Measurements from ENCODE around the gene DLGAP4.
"Not testable (repeated sequence)": the region's sequence is repeated elsewhere in the genome, so short reads cannot be mapped to it uniquely, and the experiment has no call there.

Gene DLGAP4

DNA sequence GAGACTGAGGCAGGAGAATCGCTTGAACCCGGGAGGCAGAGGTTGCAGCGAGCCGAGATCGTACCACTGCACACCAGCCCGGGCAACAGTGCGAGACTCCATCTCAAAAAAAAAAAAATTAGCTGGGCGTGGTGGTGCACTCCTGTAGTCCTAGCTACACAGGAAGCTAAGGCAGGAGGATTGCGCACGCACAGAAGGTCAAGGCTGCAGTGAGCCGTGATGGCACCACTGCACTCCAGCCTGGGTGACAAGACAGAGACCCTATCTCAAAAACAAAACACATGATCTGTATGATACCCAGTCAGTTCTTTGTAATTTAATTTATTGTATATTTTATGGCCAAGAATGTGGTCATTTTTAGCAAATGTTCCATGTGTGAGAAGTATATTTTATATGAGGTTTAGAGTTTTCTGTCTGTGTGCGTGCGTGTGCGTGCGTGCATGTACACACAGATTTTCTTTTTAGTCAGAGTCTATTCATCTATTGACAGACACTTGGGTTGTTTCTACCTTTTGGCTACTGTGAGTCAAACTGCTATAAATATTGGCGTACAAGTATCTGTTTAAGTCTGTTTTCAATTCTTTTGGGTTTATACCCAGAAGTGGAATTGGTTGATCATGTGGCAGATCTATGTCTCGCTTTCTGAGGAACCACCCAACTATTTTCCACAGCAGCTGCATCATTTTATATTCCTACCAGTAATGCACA is 213.0 kb downstream of the DLGAP4 start:
- no peak for DNase-seq

DNA sequence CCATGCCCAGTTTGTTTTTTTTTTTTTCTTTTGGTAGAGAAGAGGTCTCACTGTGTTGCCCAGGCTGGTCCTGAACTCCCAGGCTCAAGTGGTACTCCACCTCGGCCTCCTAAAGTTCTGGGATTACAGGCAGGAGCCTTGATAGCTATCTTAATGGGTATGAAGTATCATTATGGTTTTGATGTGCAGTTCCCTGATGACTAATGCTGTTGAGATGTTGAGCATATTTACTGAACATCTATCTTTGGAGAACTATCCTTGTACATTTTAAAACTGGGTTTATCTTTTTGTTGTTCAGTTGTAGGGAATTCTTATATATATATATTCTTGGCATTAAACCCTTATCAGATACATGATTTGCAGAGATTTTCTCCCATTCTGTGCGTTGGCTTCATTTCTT is 213.8 kb downstream of the DLGAP4 start:
- DNase-seq: no peak

DNA sequence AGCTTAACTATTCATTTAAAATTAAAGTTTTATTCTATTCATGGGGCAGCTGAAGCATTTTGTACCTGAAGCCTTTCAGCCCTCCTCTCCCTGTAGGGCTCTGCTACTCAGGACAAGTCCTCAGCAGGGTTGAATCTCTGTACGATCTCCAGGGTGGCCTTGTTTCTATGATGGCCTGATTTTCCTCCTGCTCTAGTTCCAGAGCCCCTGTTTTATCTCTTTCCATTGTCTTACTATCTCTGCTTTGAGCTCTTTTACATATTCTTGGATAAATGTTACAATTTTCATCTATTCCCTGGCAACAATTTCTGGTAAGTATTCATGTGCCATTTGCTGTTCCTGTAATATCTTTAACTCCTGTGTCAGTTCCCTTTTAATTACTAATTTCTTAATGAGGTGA is 215.4 kb downstream of the DLGAP4 start:
- no peak for DNase-seq

DNA sequence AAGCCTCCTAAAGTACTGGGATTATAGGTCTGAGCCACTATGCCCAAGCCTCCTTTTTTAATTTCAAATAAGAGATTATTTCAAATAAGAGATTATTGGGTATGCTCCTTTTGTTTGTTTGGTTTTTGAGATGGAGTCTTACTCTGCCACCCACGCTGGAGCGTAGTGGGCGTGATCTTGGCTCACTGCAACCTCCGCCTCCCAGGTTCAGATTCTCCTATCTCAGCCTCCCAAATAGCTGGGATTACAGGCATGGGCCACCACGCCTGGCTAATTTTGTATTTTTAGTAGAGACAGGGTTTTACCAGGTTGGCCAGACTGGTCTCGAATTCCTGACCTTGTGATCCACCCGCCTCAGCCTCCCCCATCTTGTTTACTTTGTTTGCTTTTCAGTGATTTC is 216.3 kb downstream of the DLGAP4 start:
- DNase-seq: not testable (repeated sequence)

DNA sequence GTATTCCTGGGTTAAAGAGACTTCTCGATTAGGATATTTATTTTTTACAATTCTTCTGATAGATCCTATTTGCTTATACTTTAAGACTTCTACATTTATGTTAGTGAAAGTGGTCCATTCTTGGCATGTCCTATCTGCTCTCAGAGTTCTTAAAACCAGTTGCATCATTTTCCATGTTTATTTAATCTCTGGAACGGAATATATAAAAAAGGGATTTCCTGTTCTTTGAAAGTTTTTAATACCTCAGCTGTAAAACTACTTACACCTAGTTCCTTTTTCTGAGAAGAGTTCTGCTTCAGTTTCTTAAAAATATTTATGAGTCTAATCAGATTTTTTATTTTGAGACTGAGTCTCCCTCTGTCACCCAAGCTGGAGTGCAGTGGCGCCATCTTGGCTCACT is 217.2 kb downstream of the DLGAP4 start:
- DNase-seq: no peak

DNA sequence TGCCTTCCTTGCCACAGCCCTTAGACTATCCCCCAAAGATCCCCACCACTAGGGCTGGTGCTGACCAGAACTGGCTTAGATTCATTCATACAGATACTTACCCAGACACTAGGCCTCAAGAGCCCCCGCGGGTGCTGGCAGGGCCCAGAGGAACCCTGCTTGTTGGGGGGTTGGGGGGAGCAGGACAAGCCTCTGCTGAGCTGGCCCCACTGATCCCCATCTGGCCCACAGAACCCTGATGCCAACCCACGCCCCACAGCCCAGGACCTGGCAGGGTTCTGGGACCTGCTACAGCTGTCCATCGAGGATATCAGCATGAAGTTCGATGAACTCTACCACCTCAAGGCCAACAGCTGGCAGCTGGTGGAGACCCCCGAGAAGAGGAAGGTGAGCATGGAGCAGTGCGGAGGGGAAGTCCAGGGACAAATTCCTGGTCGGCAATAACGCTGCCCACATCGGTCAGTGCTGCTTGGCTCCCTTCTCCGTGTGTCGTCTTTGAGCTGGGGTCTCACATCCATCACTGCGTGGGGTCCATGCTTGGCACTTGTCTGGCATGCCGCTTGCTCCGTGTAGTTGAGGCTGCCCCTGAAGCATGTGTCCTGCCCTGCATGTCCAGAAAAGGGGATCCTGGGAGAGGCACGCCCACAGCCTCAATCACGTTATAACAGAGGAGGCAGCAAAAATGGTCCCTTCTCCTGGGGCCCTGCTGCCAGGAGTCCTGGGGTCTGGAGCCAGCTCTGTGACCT is 219.7 kb downstream of the DLGAP4 start:
- DNase-seq: no peak

DNA sequence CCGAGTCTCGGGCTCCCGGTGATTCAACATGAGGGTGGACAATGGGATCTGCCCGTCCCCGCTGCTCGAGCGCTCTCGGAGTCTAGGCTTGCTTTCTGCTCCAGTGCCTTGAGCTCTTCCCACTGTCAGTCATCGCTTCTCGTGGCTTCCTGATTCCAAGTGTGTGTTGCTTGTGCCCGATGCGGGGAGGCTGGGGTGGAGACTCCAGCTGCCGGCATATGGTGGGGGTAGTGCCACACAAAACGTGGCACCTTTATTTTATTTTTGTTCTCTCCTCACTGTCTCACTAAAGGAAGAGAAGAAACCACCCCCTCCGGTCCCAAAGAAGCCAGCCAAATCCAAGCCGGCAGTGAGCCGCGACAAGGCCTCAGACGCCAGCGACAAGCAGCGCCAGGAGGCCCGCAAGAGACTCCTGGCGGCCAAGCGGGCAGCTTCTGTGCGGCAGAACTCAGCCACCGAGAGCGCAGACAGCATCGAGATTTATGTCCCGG is 220.4 kb downstream of the DLGAP4 start:
- no peak for DNase-seq

DNA sequence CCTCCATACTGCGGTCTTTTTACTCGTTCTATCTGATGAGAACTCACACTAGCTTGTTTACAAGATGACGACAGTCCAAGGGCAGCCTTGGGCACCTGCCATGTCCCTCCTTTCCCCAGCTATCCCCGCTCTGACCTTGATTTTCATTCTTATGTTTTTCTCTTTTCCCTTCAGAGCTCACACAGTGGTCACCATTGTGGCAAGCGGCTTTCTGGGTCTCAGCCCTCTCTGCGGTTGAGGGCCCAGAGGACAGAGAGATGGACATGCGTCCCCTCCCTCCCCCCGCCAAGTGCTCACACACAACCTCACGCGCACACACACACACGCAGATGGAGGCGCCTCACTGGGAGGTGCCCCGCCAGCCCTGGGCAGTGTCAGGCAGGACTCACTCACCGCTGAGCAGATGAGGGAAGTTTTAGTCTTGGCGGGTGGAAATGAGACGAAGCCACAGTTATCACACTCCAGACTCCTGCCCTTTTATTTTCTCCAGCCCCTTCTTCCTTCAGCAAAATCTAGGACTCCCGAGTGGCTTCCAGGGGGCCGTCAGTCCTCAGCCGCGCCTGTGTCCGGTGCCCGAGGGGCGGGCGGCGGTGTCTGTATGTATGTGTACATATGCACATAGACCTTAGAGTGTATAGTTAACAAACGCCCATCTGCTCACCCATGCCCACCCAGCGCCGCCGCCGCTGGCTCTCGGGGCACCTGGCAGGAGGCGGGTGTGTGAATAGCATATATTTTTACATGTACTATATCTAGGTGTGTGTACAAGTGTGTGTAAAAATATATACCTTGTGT is 221.4 kb downstream of the DLGAP4 start:
- DNase-seq: no peak

DNA sequence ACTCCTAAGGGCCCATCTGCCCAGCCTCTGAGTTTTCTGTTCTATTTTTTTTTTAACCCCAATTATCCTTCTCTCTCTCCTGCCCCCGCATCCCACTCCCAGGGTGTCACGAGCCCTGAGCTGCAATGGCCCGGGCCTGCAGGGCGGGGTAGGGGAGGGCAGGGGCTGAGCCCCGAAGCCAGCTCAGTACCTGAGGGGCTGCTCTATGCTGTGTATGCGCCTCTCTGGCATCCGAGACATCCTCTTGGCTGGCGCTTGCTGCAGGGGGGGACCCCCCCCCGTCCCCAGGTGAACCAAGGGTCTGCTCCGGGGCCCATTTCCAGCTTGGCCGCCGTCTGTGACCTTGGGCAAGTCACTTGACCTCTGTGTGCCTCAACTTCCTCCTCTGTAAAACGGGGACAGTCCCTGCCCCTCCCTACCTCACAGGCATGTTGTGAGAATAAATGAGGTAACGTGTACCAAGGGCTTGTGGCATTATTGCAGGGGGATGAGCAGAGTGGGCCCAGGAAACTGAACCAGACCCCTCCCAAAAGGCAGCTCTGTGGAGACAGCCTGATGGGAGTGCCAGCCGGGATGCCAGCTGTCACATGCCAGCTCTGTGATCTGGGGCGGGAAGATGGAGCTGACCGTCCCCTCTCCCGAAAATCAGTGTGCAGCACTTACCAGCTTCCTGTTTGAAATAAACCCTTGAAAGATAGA is 222.2 kb downstream of the DLGAP4 start:
- no peak for DNase-seq

DNA sequence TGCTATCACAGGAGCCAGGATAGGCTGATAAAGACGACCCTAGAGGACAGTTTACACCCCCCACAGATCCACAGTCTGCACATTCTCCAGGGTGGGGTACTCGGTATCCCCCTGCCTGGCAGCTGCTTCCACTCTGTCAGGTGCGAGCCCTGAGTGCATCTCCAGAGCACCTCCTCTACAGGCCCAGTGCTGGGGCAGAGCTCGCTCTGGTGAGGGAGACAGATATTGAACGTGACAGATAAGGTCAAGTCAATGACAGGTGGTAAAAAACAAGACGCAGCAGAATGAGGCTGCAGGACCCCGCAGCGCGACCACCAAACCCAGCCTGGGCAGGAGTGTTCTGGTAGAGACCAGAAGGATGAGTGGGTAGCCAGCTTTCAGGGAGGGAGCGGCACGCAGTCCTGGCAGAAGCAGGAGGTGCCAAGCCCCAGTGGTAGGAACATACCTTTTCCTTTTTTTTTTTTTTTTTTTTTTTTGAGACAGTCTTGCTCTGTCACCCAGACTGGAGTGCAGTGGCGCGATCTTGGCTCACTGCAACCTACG is 222.8 kb downstream of the DLGAP4 start:
- no peak for DNase-seq

DNA sequence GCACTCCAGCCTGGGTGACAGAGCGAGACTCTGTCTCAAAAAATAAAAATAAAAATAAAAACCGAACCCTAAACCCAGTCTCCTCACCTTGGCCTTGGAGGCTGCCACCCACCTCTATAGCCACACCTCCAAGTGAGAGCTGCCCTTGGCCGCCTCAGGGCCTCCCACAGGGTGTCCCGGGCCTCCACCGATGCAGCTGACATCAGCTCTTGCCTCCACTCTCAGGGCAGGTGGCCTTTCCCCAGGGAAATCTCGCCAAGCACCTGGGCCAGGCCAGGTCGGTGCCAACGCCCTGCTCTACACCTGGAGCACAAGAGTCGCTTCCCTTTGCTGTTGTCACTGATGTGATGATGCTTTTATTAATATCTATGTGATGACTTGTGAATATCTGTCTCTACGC is 226.2 kb downstream of the DLGAP4 start:
- DNase-seq: no peak

DNA sequence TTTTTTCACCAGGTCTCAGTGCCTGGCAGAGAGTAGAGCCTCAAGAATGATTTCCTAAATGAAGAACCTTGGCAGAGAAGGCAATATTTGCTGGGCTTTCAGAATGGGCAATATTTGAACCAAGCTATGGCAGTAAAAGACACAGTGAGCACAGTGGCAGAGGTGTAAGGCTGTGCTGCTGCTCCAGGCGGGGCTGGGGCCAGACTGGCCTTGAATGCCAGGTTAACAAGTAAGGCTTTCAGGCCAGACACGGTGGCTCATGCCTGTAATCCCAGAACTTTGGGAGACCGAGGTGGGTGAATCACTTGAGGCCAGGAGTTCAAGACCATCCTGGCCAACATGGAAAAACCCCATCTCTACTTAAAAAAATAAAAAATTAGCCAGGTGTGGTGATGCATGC is 226.7 kb downstream of the DLGAP4 start:
- DNase-seq: no peak

DNA sequence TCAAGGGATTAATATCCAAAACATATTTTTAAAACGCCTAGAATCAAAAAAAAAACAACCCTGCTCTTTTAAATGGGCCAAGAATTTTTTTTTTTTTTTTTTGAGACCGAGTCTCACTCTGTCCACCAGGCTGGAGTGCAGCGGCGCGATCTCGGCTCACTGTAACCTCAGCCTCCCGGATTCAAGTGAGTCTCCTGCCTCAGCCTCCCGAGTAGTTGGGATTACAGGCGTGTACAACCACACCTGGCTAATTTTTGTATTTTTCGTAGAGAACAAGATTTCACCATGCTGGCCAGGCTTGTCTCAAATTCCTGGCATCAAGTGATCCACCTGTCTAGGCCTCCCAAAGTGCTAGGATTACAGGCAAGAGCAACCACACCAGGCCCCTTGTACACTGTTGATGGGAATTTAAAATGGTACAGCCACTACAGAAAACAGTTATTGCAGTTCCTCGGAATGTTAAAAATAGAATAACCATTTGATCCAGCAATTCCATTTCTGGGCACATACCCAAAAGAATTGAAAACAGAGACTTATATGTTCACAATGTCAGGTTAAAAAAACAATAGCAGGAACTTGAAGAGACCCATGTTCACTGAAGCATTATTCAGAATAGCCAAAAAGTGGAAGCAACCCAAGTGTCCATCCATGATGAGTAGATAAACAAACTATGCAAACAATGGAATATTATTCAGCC is 232.0 kb downstream of the DLGAP4 start:
- DNase-seq: no peak

DNA sequence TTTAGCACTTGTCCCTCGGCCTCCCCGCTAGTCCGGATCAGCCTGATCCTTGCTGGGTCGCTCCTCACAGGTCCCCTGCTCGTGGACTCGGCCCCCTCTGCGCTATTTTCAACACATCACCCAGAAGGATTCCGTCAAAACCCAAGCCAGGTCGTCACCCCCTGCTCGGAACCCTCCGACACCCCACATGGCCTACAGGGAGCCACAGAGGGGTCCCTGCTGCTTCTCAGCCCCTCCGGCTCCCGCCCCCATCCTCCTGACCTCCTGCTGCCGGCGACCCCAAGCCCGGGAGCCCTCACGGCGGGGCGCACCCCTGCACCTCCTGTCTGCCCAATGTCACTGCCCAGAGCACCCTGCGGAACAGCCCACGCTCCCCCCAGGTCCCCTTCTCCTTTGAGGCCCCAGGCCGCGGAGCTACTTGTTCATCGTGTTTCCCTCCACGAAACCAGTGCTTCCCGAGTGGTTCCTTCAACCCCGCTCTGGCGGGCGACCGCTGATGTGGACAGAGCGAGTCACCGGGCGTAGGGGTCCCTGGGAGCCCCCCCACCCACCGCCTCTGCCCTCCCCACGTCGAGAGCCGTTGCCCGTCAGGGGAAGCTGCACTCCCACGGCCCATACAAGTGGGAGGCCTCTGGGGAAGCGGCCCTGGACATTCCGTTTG is 234.5 kb downstream of the DLGAP4 start:
- DNase-seq: no peak

DNA sequence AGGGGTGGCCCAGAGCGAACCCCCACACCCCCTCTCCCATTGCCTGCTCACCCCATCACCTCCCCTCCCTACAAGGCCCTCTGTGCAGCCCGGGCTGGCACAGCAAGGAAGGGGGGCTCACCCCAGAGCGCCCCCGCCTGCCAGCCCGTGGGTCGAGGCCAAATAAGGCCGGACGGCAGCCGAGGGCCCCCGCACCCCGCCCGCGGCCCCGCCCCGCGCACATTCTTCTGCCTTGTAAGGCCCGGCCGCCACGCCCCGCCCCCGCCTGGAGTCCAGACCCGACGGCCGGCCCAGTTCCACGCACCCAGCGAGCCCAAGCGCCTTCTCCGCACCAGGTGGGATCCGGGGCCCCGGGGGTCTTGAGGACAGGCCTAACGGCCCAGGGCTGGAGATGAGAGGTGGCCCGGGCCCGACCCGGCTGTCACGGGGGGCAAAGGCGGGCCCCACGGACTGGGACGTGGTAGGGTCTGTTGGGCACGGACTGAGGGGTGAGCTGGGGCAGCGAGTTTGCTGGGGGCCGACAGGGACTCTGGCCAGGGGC is 235.2 kb downstream of the DLGAP4 start, which contains the start of gene MYL9:
Gene MYL9 (plus strand): TSS at position 293 of the 541 bp plus-strand sequence. CDS start 3,366 bp downstream, outside the sequence.
- no peak for DNase-seq

DNA sequence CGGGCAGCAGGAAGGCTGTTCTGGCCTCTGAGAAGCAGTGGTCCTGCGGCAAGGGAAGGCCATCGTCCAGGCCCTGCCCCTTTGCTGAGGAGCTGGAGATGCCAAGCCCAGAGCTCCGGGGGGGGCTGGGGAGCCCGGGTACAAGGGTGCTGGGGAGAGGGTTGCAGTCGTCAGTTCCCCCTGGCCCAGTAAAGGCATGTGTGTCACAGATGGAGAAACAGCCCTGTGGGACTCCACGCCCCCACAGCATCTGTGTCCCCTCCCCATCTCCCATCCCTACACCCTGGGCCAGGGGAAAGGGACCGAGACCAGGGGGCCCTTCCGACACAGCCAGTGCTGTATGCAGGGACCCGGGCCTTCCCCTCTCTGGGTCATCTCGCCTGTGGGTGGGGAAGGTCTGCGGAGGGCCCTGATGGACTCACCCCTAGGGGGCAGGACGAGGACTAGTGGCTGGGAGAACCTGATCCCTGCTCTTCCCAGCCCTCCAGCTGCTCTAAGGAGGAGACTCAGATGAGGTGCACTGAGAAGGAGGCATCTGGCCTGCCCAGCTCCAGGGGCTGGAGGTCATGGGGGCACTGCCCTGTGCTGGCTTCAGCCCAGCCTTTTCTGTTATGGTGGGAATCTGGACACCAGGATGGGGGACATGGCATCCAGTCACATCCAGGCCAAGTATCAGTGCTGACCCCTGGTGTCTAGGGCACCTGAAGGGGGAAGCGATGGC is 235.8 kb downstream of the DLGAP4 start:
- no peak for DNase-seq

DNA sequence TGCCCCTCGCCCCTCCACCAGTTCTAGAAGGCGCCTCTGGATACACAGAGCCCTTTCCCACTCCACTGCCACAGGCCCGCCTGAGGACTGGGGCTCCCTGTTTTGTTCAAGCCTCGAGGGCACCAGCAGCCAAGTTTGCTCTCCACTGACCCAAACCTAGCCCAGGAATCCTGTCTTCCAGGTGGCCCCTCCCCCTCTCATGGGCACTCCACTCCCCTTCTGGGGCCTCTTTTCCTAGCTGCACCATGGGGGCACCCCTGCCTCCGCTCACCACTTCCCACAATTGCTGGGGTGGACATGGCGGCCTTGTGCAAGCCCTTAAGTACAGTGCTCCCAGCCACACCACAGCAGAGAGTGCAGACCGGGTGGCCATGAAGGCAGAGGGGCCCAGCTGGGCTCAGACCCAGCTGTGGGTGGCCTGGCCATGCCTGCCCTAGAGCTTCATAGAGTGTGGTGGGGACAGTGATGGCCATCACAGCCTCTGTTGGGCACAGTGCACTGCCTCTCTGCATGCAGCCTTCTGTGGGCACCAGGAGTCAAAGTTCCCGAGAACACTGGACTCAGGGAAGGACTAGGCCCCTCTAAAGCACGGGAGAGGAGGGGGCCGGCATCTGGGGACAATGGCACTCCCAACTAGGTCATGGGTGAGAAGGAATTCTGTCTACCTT is 236.5 kb downstream of the DLGAP4 start:
- no peak for DNase-seq

DNA sequence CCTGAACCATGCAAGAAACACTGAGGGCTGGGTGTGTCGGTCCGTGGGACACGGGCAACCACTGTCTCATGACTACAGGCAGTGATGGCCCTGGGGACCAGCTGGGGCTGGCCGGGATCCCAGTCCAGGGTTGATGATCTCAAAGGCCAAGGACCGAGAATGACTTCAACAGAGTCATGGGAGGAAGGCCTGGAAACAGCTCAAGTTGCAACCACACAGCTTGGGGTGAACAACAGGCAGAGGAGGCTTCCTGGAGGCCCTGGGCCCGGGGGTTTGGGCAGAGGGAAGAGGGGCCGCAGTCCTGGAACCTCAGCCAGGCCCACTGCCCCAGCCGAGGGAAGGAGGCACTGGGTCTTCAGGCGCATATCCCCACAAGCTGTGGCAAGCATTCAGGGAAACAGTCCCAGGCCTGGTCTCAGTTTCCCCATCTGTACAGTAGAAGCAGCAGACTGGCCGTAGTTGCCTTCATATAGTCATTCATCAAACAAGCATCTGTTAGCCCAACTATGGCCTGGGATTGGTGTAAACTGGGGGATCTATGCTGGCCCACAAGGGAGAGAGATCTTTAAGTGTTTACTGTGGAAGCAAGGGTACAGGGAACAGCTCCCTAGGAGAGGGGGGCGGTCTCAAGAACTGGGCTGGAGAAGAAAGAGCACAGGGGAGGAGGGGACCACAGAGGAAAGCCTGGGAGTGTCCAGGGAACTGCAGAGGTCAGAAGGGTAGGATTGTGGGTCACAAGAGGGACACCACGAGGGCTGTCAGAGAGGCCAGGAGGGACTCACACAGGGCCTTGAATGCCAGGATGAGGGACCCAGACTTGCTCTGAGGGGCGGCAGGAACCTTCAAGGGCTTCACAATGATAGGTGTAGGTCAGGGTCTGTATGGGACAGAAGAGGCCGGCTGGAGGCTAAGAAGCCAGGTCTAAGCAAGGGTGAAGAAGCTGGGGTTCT is 237.3 kb downstream of the DLGAP4 start:
- DNase-seq: no peak
